GM18511 (cell line): Measurements from ENCODE around the gene RUVBL2.

Source experiments
- ATAC-seq: cut with Tn5 transposase; IDR thresholded peaks from one replicate; pipeline ENCODE4 v1.9.1; 2021; ENCODE audit warnings: mild to moderate bottlenecking, moderate library complexity; ENCODE audit not compliant: unreplicated experiment

Gene RUVBL2

GRCh38 chr19:48987323-48987722 lies 6.4 kb upstream of the RUVBL2 start:
- ATAC-seq: no peak

DNA sequence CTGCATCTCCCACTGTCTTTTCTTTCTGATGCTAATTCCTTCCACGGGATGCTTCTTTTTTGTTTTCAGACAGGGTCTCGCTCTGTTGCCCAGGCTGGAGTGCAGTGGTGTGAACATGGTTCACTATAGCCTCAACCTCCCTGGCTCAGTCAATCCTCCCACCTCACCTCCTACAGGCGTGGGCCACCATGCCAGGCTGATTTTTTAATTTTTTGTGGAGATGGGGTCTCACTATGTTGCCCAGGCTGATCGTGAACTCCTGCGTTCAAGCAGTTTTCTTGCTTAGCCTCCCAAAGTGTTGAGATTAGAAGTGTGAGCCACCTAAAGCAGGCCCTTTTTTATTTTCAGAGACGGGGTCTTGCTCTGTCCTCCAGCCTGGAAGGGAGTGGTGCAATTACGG lies 5.4 kb upstream of the RUVBL2 start:
- no peak for ATAC-seq

- ATAC-seq: no peak
Observed at GRCh38 chr19:48988860-48989259, 4.8 kb upstream of the RUVBL2 start.

- no peak for ATAC-seq
Observed at GRCh38 chr19:48989701-48990291, 3.9 kb upstream of the RUVBL2 start.

DNA sequence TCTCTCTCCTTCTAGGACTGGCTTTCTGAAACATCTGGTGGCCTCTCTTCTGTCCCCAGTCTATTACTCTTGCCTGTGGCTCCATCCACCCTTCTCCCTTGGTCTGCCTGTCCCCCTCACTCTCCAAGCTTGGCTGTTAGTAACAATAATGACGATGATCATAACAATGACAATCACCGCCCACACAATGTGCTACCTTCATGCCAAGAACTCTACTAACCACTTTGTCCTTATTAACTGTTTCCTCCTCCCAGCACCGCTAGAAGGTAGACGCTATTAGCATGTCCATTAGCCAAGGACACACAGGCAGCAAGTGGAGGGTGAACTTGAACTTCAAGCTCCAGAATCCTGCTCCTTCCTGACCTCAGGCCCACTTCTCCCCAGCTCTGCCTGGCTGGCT lies 3.3 kb upstream of the RUVBL2 start:
- no peak for ATAC-seq

DNA sequence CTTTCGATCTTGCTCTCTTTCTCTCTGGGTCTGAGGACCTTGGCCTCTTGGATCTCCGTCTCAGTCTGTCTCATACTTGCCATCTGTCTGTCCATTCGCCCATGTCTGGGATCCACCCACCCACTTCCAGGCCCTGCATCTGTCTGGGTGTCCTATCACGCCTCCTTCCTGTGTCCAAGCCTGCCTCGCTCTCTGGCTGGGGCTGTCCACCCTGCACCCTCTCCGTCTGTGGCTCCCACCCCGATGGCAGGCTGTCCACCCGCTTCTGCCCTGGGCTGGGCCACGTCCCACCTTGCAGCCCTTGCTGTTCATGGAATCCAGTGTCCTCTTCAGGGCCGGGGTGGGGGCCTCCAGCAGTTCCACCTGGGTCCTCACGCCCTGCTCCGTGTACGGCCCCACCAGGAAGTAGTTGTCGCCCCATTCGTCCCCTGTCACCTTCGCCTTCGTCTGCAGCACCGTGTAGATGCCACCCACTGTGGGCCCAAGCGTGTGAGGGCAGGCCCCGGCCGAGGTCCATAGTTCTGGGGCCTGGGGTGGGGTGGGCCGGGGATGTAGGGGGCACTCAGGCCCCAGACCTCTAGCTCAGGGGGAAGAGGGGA lies 2.6 kb upstream of the RUVBL2 start:
- no peak for ATAC-seq

DNA sequence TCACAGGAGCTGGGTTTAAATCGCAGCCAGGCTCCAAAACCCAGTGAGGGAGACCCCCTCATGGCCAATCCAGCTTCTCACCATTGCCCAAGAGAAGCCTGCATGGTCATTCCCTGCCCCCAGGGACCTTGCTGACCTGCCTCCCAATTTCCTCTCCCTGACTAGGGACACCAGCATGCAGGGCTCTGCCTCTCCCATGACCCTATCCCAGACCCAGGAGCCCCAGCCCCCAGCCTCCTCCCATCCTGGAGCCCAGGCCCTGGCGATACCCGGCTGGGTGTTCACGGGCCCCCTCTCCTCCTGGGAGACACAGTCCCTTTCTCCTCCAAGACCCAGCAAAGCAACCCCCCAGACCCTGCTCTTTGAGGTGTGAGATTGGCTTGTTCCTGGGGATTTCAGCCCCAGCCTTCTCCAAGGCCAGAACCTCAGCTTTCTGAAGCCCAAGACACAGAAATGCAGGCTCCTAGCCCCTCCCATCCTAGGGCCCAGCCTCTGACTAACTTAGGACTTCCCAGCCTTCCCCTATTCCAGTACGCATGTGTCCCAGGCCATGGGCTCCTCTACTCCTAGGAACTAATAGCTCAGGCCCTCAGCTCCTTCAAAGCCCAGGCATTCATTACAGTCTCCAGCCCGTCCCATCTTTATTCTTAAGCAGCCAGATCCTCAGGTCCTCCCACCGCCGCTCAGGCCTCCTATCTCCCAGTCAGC lies 1.7 kb upstream of the RUVBL2 start:
- no peak for ATAC-seq

DNA sequence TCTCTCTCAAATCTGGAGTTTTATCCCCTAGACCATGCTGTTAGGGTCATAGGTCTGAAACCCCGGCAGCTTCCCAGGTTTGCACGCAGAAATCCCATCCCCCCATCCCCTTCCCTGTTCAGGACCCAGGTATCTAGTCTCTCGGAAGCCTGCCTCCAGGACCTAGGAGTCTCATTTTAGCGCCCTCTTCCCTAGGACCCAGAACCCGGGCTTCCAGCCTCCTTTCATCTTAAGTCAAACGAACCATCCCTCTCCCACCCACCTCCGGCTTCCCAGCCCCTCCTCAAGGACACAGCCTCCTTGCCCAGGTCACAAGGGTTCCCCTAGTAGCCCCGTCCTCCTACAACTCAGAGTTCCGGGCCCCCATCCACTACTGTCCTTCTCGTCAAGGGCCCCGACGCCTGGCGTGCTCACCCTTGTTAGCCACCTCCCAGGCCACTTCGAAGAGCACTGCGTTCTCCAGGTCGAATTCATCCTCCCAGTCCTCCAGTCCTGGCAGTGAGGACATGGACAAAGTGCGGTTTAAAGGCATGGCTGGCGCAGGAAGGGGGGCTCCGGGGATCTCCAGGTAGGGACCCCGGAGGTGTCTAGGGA lies 1.0 kb upstream of the RUVBL2 start:
- ATAC-seq: no peak

DNA sequence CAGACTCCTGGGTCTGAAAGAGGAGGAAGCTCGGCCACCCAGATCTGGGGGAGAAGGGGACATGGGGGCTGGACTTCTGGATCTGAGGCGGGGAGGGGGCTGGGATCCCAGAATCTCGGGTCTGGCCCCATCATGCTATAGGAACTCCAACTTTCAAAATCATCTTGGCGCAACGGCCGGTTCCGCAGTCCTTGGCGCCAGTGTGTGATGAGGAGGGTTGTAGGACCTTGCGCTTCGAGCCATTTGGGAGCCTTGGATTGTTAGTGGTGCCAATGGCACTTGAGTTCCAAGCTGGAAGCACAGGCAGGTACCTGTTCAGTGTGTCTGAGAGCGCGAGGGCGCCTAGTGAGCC lies 324 bp downstream of the RUVBL2 start:
- no peak for ATAC-seq

DNA sequence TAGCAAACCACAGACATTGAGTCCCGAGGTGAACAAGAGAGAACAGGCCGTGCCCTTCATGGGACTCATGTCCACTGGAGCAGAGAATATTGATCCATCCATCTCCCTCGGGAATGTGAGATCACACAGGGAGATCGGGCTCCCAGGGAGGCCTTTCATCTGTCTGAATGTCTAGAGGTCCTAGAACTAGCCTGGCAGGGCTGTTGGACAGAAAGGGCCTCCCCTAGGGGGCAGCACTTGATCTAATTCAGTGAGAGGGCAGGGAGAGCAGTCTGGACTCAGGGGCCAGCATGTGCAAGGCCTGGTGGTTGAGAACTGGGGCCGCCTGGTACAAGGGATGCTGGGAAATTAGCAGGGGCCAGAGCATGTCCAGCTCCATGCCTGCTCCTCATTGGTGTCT lies 4.3 kb downstream of the RUVBL2 start:
- ATAC-seq: no peak

DNA sequence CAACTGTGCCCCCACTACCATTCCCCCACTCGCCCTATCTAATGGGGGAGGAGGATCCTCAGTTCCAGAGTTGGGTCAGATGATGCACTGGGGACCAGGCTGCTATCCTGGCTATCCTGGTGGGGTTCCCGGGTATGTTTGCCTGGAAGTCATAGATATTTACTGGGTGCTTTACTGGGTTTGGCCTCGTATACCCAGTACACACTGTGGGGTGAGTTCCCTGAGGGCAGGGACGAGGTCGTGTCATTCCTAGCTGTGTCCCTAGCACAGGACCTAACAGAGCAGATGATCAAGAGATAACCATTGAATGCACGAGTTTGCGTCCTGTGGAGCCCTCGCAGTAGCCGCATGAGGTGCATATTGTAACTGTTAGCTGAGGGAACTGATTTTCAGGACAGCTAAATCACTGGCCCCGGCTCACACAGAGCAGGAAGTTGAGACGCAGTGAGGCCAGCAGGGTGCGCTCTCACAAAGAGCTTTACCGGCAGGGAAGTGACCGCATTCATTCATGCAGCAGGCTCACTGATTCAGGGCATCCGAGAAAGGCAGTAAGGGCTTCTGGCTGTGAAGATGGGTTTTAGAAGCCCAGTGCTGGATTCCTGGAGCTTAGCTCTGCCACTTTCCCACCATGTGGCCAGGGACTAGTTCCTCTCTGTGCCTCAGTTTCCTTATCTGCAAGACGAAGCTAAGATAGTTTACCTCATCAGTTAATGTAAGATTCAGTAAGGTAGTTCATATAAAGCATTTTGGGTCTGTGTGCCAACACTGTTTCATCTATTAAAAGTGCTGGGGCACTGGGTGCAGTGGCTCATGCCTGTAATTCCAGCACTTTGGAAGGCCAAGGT lies 6.0 kb downstream of the RUVBL2 start:
- no peak for ATAC-seq

GRCh38 chr19:49004133-49004532 lies 10.4 kb downstream of the RUVBL2 start:
- no peak for ATAC-seq

- no peak for ATAC-seq
Observed at GRCh38 chr19:49004964-49005614, 11.4 kb downstream of the RUVBL2 start.

DNA sequence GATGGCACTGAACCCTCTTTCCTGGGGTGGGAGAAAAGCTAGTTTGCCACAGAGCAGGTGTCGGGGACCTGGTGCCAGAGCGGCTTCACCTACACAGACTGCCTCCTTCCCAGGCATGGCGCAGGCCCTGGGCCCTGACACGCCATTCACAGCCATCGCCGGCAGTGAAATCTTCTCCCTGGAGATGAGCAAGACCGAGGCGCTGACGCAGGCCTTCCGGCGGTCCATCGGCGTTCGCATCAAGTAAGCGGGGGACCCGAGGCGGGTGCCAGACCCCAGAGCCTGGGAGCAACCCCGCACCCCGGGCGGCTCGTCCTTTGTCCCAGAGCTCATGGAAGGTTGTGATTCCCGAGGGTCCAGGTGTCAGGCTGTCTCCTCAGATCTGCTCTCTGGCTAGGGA lies 13.2 kb downstream of the RUVBL2 start:
- ATAC-seq: no peak

DNA sequence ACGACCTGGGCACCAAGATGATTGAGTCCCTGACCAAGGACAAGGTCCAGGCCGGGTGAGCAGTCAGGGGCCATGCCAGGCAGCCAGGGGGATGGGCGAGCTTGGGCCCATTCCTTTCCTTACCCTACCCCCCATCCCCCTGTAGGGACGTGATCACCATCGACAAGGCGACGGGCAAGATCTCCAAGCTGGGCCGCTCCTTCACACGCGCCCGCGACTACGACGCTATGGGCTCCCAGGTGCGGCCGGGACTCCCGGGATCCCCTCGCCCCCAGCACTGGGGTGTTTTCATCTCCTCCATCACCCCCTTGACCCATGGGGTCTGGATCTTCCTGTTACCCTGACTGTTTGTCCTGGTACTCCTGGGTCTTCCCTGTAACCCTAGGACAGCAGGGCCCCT lies 16.1 kb downstream of the RUVBL2 start:
- ATAC-seq: no peak

GRCh38 chr19:49010453-49010852 lies 16.8 kb downstream of the RUVBL2 start:
- no peak for ATAC-seq

GRCh38 chr19:49011194-49011593 lies 17.5 kb downstream of the RUVBL2 start:
- no peak for ATAC-seq

DNA sequence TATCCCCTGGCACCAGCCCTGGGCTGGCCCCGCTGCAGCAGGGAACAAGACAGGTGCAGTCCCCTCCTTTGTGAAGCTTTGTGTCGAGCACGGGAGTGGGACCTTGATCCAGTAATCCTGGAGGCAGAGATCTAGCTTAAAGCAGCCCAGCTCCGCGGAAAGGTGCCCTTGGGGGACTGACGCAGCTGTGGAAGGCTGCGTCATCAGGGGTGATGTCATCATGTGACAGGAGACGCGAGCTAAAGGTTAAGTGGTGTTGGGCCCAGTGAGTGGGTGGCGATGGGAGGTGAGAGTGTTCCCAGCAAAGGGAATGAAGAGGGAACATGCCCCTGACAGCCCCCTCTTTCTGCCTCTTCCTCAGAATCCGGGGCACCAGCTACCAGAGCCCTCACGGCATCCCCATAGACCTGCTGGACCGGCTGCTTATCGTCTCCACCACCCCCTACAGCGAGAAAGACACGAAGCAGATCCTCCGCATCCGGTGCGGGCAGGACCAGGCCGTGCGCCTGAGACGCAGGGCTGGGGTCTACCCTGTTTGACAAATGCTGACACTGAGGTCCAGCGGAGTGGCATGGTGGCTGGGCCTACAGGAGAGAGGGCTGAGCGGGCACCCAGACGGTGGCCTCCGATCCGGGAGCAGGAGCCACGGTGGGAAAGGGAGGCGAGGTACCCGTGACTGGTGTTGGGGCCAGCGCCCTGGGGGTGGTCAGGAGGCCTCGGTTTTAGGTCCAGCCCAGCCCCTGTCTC lies 20.6 kb downstream of the RUVBL2 start:
- ATAC-seq: no peak

DNA sequence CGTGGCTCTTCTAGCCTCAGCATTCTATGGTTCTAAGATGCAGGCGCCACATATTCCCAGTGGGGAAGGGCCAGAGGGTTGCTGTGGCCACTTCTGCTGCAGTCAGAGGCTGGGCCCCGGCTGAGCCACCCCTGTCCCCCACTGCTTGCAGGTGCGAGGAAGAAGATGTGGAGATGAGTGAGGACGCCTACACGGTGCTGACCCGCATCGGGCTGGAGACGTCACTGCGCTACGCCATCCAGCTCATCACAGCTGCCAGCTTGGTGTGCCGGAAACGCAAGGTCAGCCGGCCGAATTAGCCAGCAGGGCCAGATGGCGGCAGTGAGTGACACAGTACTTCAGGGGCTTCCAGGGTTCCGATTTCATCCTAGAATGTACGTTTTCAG lies 21.2 kb downstream of the RUVBL2 start:
- ATAC-seq: no peak
